ENCODE data around the gene TBC1D14.

DNA sequence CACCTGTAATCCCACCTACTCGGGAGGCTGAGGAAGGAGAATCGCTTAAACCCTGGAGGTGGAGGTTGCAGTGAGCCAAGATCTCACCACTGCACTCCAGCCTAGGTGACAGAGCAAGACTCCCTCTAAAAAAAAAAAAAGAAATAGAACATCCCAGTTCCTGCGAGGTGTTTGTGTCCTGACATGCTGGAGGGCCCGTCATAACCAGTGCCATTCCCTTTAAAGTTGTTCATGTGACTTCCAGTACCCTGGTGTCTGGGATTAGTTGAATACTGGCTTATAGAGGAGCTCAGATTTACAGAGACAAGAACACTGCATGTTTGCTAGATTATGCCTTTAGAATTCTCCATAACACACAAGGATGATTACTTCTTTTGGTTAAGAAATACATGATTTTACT lies 95.9 kb downstream of the TBC1D14 start:
- TF ChIP-seq, protein P1, sequence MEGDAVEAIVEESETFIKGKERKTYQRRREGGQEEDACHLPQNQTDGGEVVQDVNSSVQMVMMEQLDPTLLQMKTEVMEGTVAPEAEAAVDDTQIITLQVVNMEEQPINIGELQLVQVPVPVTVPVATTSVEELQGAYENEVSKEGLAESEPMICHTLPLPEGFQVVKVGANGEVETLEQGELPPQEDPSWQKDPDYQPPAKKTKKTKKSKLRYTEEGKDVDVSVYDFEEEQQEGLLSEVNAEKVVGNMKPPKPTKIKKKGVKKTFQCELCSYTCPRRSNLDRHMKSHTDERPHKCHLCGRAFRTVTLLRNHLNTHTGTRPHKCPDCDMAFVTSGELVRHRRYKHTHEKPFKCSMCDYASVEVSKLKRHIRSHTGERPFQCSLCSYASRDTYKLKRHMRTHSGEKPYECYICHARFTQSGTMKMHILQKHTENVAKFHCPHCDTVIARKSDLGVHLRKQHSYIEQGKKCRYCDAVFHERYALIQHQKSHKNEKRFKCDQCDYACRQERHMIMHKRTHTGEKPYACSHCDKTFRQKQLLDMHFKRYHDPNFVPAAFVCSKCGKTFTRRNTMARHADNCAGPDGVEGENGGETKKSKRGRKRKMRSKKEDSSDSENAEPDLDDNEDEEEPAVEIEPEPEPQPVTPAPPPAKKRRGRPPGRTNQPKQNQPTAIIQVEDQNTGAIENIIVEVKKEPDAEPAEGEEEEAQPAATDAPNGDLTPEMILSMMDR (conservative IDR thresholded peaks at IDR 0.05; ENCODE audit: low read depth, low read length) = no peak
- TF ChIP-seq EZH2 (IDR thresholded peaks at IDR 0.05; ENCODE audit: borderline replicate concordance, low read depth, low read length, poor library complexity, severe bottlenecking) = no peak
